ENCODE measurements around the gene NCAPD3.
"Not testable (repeated sequence)": the region's sequence is repeated elsewhere in the genome, so short reads cannot be mapped to it uniquely, and the experiment has no call there.

Gene NCAPD3

DNA sequence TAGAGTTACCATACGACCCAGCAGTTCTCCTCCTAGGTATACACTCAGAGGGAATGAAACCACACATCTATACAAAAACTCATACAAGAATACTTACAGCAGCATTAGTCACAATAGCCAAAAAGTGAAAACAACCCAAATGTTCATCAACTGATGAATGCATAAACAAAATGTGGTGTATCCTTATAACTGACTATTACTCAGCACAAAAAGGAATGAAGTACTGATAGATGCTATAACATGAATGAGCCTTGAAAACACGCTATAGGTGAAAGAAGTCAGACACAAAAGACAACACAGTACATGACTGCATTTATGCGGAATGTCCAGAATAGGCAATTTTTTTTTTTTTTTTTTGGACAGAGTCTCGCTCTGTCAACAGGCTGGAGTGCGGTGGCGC, 23.1 kb downstream of the NCAPD3 start:
- Histone ChIP-seq H3K9me3 (ENCODE audit: control insufficient read depth in 5 of 5, low read length in 5 of 5) (no peaks in the 10 kb centered on the region), H3K36me3 (ENCODE audit: control insufficient read depth in 5 of 5, insufficient read depth in 5 of 5, low read length in 5 of 5) (peaks cover 37 to 49% (median 42%) of the 10 kb centered on the region in 5 donors), H3K4me3 (ENCODE audit: low read depth in 1 of 5, low read length in 5 of 5) (no peak overlapping the region), H3K27me3 (ENCODE audit: control insufficient read depth in 5 of 5, insufficient read depth in 4 of 5, low read length in 5 of 5) (no peaks in the 10 kb centered on the region), H3K4me1 (ENCODE audit: control insufficient read depth in 5 of 5, insufficient read depth in 5 of 5, low read length in 5 of 5) (no peaks in the 10 kb centered on the region), H3K9ac (ENCODE audit: low read length in 5 of 5) (no peak overlapping the region), H3K27ac (ENCODE audit: low read depth, low read length) (no peak overlapping the region)

- H3K4me3 ChIP-seq (ENCODE audit: low read depth in 1 of 5, low read length in 5 of 5), result no peak overlapping the region
- no peak overlapping the region for H3K9ac ChIP-seq (ENCODE audit: low read length in 5 of 5)
- no peaks in the 10 kb centered on the region for H3K27me3 ChIP-seq (ENCODE audit: control insufficient read depth in 5 of 5, insufficient read depth in 4 of 5, low read length in 5 of 5)
- no peak overlapping the region for H3K27ac ChIP-seq (ENCODE audit: low read depth, low read length)
- no peaks in the 10 kb centered on the region for H3K9me3 ChIP-seq (ENCODE audit: control insufficient read depth in 5 of 5, low read length in 5 of 5)
- H3K36me3 ChIP-seq (ENCODE audit: control insufficient read depth in 5 of 5, insufficient read depth in 5 of 5, low read length in 5 of 5), result peaks cover 33 to 45% (median 38%) of the 10 kb centered on the region in 5 donors
- no peaks in the 10 kb centered on the region for H3K4me1 ChIP-seq (ENCODE audit: control insufficient read depth in 5 of 5, insufficient read depth in 5 of 5, low read length in 5 of 5)
Observed at GRCh38 chr11:134199531-134199930, 24.2 kb downstream of the NCAPD3 start.

- H3K27me3 ChIP-seq (ENCODE audit: control insufficient read depth in 5 of 5, insufficient read depth in 4 of 5, low read length in 5 of 5), result no peaks in the 10 kb centered on the region
- no peak overlapping the region for H3K4me3 ChIP-seq (ENCODE audit: low read depth in 1 of 5, low read length in 5 of 5)
- H3K4me1 ChIP-seq (ENCODE audit: control insufficient read depth in 5 of 5, insufficient read depth in 5 of 5, low read length in 5 of 5), result no peaks in the 10 kb centered on the region
- H3K27ac ChIP-seq (ENCODE audit: low read depth, low read length), result no peak overlapping the region
- H3K9ac ChIP-seq (ENCODE audit: low read length in 5 of 5), result no peak overlapping the region
- no peaks in the 10 kb centered on the region for H3K9me3 ChIP-seq (ENCODE audit: control insufficient read depth in 5 of 5, low read length in 5 of 5)
- peaks cover 33 to 47% (median 35%) of the 10 kb centered on the region in 5 donors for H3K36me3 ChIP-seq (ENCODE audit: control insufficient read depth in 5 of 5, insufficient read depth in 5 of 5, low read length in 5 of 5)
Observed at GRCh38 chr11:134196756-134197155, 27.0 kb downstream of the NCAPD3 start.

- H3K36me3 ChIP-seq (ENCODE audit: control insufficient read depth in 5 of 5, insufficient read depth in 5 of 5, low read length in 5 of 5), result peaks cover 42 to 67% (median 44%) of the 10 kb centered on the region in 5 donors
- not testable (repeated sequence) for H3K27ac ChIP-seq (ENCODE audit: low read depth, low read length); H3K4me1 ChIP-seq (ENCODE audit: control insufficient read depth in 5 of 5, insufficient read depth in 5 of 5, low read length in 5 of 5); H3K9ac ChIP-seq (ENCODE audit: low read length in 5 of 5); H3K4me3 ChIP-seq (ENCODE audit: low read depth in 1 of 5, low read length in 5 of 5); H3K9me3 ChIP-seq (ENCODE audit: control insufficient read depth in 5 of 5, low read length in 5 of 5); H3K27me3 ChIP-seq (ENCODE audit: control insufficient read depth in 5 of 5, insufficient read depth in 4 of 5, low read length in 5 of 5)
Observed at GRCh38 chr11:134188092-134188491, 35.7 kb downstream of the NCAPD3 start.

DNA sequence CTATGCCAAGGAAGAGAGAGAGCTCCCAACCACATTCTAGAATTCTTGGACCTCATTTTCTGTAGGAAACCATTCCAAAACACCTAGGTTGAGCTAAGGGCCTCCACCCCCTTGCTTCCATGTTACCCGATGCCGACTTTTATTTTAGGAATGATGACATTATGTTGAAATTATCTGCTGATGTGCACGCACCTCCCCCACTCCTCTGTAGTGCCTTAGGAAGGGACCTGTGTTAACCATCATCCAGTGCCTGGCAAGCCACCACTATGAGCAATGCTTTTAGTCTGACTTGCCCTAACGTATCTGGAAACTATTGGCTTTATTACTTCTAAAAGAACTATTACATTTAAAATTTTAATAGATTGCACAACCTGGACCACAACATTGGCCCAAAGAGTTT, 42.1 kb downstream of the NCAPD3 start:
- Histone ChIP-seq H3K4me1 (ENCODE audit: control insufficient read depth in 5 of 5, insufficient read depth in 5 of 5, low read length in 5 of 5) (no peaks in the 10 kb centered on the region), H3K27ac (ENCODE audit: low read depth, low read length) (no peak overlapping the region), H3K9me3 (ENCODE audit: control insufficient read depth in 5 of 5, low read length in 5 of 5) (no peaks in the 10 kb centered on the region), H3K36me3 (ENCODE audit: control insufficient read depth in 5 of 5, insufficient read depth in 5 of 5, low read length in 5 of 5) (peaks cover 31 to 68% (median 41%) of the 10 kb centered on the region in 5 donors), H3K27me3 (ENCODE audit: control insufficient read depth in 5 of 5, insufficient read depth in 4 of 5, low read length in 5 of 5) (no peaks in the 10 kb centered on the region), H3K9ac (ENCODE audit: low read length in 5 of 5) (no peak overlapping the region), H3K4me3 (ENCODE audit: low read depth in 1 of 5, low read length in 5 of 5) (no peak overlapping the region)

- Histone ChIP-seq H3K4me3 (ENCODE audit: low read depth in 1 of 5, low read length in 5 of 5) (no peak overlapping the region), H3K9ac (ENCODE audit: low read length in 5 of 5) (no peak overlapping the region), H3K27me3 (ENCODE audit: control insufficient read depth in 5 of 5, insufficient read depth in 4 of 5, low read length in 5 of 5) (no peaks in the 10 kb centered on the region), H3K4me1 (ENCODE audit: control insufficient read depth in 5 of 5, insufficient read depth in 5 of 5, low read length in 5 of 5) (no peaks in the 10 kb centered on the region), H3K36me3 (ENCODE audit: control insufficient read depth in 5 of 5, insufficient read depth in 5 of 5, low read length in 5 of 5) (peaks cover 34 to 76% (median 39%) of the 10 kb centered on the region in 5 donors), H3K9me3 (ENCODE audit: control insufficient read depth in 5 of 5, low read length in 5 of 5) (no peaks in the 10 kb centered on the region), H3K27ac (ENCODE audit: low read depth, low read length) (no peak overlapping the region)
Observed at GRCh38 chr11:134178032-134178674, 45.6 kb downstream of the NCAPD3 start.

DNA sequence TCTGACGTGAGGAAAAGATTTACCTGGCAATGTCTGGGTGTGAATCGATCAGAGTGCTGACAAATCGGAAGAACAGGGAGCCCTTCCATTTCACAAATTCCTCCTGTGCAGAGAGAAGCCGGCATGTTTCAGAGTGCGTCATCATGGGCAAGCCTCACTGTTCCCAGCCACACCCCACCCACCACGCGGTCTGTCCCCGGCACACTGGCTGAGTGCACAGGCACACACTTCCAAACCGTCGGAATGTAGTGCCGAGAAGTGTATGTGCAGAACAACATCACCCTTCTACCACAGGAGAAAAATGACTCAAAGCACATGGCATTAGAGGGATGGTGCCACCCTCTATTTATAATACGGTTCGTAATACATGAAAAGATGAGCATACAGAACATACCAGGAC, 47.5 kb downstream of the NCAPD3 start:
- Histone ChIP-seq H3K4me1 (ENCODE audit: control insufficient read depth in 5 of 5, insufficient read depth in 5 of 5, low read length in 5 of 5) (no peaks in the 10 kb centered on the region), H3K27ac (ENCODE audit: low read depth, low read length) (no peak overlapping the region), H3K9ac (ENCODE audit: low read length in 5 of 5) (no peak overlapping the region), H3K4me3 (ENCODE audit: low read depth in 1 of 5, low read length in 5 of 5) (no peak overlapping the region), H3K27me3 (ENCODE audit: control insufficient read depth in 5 of 5, insufficient read depth in 4 of 5, low read length in 5 of 5) (no peaks in the 10 kb centered on the region), H3K9me3 (ENCODE audit: control insufficient read depth in 5 of 5, low read length in 5 of 5) (no peaks in the 10 kb centered on the region), H3K36me3 (ENCODE audit: control insufficient read depth in 5 of 5, insufficient read depth in 5 of 5, low read length in 5 of 5) (peaks cover 35 to 77% (median 43%) of the 10 kb centered on the region in 5 donors)

DNA sequence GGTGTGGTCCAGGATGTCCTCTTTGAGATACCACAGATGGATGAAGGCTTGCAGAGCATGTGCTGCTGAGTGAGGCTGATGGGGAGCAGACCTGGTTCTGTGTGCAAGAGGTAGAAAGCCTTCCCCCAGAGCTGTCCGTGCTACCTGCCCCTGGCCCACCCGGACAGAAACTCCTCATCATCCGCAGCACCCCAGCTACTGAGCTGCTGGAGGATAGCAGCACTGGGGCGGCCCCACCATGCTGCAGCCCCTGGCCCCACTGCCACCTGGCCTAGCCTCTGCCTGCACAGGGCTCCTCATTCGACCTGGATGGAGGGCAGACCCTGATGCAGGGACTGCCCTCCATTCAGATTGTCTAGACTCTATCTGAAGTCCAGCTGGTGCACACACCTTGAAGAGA, 50.5 kb downstream of the NCAPD3 start:
- Histone ChIP-seq H3K4me1 (ENCODE audit: control insufficient read depth in 5 of 5, insufficient read depth in 5 of 5, low read length in 5 of 5) (no peaks in the 10 kb centered on the region), H3K27ac (ENCODE audit: low read depth, low read length) (no peak overlapping the region), H3K4me3 (ENCODE audit: low read depth in 1 of 5, low read length in 5 of 5) (no peak overlapping the region), H3K9ac (ENCODE audit: low read length in 5 of 5) (no peak overlapping the region), H3K27me3 (ENCODE audit: control insufficient read depth in 5 of 5, insufficient read depth in 4 of 5, low read length in 5 of 5) (no peaks in the 10 kb centered on the region), H3K9me3 (ENCODE audit: control insufficient read depth in 5 of 5, low read length in 5 of 5) (no peaks in the 10 kb centered on the region), H3K36me3 (ENCODE audit: control insufficient read depth in 5 of 5, insufficient read depth in 5 of 5, low read length in 5 of 5) (peaks cover 29 to 81% (median 48%) of the 10 kb centered on the region in 5 donors)

GRCh38 chr11:134171951-134172350, 51.8 kb downstream of the NCAPD3 start:
- no peaks in the 10 kb centered on the region for H3K9me3 ChIP-seq (ENCODE audit: control insufficient read depth in 5 of 5, low read length in 5 of 5)
- no peaks in the 10 kb centered on the region for H3K27me3 ChIP-seq (ENCODE audit: control insufficient read depth in 5 of 5, insufficient read depth in 4 of 5, low read length in 5 of 5)
- H3K27ac ChIP-seq (ENCODE audit: low read depth, low read length), result no peak overlapping the region
- H3K36me3 ChIP-seq (ENCODE audit: control insufficient read depth in 5 of 5, insufficient read depth in 5 of 5, low read length in 5 of 5), result peaks cover 23 to 79% (median 50%) of the 10 kb centered on the region in 5 donors
- no peak overlapping the region for H3K9ac ChIP-seq (ENCODE audit: low read length in 5 of 5)
- no peak overlapping the region for H3K4me3 ChIP-seq (ENCODE audit: low read depth in 1 of 5, low read length in 5 of 5)
- no peaks in the 10 kb centered on the region for H3K4me1 ChIP-seq (ENCODE audit: control insufficient read depth in 5 of 5, insufficient read depth in 5 of 5, low read length in 5 of 5)

DNA sequence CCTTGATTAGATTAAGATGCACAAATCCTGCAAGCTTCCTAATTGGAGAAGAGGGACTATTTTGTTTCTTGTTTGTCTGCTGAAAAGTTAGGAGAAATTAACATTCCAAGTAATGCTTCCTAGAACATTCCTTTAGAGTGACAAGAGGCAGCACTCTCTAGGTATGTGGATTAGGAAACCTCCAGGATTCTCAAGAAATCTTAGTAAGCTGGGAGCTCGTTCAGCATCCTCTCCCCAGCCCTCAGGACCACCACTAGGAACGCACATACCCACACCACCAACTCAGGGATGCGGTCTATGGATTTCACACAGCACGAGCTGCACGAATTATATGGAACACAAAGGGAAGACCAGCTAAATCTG, 52.9 kb downstream of the NCAPD3 start:
- Histone ChIP-seq H3K27ac (ENCODE audit: low read depth, low read length) (no peak overlapping the region), H3K27me3 (ENCODE audit: control insufficient read depth in 5 of 5, insufficient read depth in 4 of 5, low read length in 5 of 5) (no peaks in the 10 kb centered on the region), H3K36me3 (ENCODE audit: control insufficient read depth in 5 of 5, insufficient read depth in 5 of 5, low read length in 5 of 5) (peaks cover 16 to 68% (median 40%) of the 10 kb centered on the region in 5 donors), H3K9me3 (ENCODE audit: control insufficient read depth in 5 of 5, low read length in 5 of 5) (no peaks in the 10 kb centered on the region), H3K4me3 (ENCODE audit: low read depth in 1 of 5, low read length in 5 of 5) (no peak overlapping the region), H3K4me1 (ENCODE audit: control insufficient read depth in 5 of 5, insufficient read depth in 5 of 5, low read length in 5 of 5) (no peaks in the 10 kb centered on the region), H3K9ac (ENCODE audit: low read length in 5 of 5) (no peak overlapping the region)

Data from subcutaneous abdominal adipose tissue (tissue), 5 donors.